ENCODE data around the gene IDH3G.

Gene IDH3G

DNA sequence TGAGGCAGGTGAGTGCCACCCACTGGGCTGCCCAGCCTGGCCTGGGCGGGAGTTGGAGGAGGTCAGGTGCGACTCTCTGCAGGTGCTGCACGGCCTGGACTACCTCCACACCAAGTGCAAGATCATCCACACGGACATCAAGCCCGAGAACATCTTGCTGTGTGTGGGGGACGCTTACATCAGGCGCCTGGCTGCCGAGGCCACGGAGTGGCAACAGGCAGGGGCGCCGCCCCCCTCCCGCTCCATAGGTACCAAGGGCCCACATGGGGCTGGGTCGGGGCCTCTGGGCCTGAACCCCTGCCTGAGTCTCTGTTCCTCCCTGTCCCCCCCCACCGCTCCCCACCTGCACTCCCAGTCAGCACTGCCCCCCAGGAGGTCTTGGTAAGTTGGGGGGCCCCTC, 11.3 kb downstream of the IDH3G start:
- Histone ChIP-seq H3K4me1 (ENCODE audit: insufficient read depth, low read length) (peaks cover 7% of the 10 kb centered on the region), H3K4me3 (ENCODE audit: low read depth in 1 of 2, low read length in 2 of 2) (no peak overlapping the region), H3K27ac (ENCODE audit: low read depth, low read length) (no peak overlapping the region), H3K36me3 (ENCODE audit: insufficient read depth, low read length) (peaks cover 9% of the 10 kb centered on the region), H3K27me3 (ENCODE audit: control insufficient read depth in 1 of 2, insufficient read depth in 2 of 2, low read length in 2 of 2) (peaks cover 0 to 23% of the 10 kb centered on the region in 2 donors), H3K9ac (ENCODE audit: low read length) (no peak overlapping the region), H3K9me3 (ENCODE audit: low read length) (no peaks in the 10 kb centered on the region)

DNA sequence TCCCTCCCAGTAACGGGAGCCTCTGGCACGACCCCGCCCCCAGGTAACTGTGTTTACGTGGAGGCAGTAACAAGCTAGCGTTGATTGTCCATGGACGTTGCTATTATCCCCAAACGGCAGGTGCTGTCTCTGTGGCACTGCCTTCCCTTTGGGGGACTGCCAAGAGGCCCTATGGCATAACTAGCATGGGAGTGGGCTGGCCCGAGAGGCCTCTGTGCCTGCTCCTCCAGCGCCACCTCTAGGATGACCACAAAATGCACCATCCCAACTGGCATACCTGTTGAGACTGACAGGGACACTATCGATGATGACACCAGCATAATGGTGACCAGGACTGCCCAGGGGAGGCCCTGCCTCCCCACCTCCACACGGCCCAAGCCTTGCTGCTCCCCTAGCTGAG, 11.9 kb downstream of the IDH3G start:
- Histone ChIP-seq H3K27me3 (ENCODE audit: control insufficient read depth in 1 of 2, insufficient read depth in 2 of 2, low read length in 2 of 2) (peaks cover 0 to 23% of the 10 kb centered on the region in 2 donors), H3K36me3 (ENCODE audit: insufficient read depth, low read length) (peaks cover 9% of the 10 kb centered on the region), H3K9ac (ENCODE audit: low read length) (no peak overlapping the region), H3K4me1 (ENCODE audit: insufficient read depth, low read length) (peaks cover 7% of the 10 kb centered on the region), H3K27ac (ENCODE audit: low read depth, low read length) (peak overlapping the region; percentile 63), H3K9me3 (ENCODE audit: low read length) (no peaks in the 10 kb centered on the region), H3K4me3 (ENCODE audit: low read depth in 1 of 2, low read length in 2 of 2) (no peak overlapping the region)

DNA sequence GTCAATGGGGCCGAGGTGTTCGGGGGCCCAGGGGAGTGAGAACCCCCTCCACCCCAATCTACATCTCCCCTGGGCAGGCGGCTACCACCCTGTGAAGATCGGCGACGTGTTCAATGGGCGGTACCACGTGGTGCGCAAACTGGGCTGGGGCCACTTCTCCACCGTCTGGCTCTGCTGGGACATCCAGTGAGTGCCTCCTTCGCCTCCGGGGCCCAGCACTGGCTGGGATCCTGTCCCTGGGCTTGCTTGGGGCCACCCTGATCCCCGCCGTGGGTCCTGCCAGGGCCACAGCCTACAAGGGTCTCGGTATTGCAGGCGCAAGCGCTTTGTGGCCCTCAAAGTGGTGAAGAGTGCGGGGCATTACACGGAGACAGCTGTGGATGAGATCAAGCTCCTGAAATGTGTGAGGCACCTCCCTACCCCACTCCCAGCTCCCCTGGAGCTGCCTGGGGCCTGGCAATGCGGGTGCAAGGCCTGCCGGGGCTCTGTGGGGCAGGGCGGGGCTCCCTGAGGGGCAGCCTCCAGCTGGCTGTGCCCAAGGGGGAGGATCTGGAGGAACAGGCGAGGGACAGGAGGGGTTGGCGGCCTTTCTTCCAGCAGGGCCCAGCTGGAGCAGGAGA, 12.6 kb downstream of the IDH3G start:
- peak overlapping the region in 1 of 2 donors; percentile 23 for H3K4me3 ChIP-seq (ENCODE audit: low read depth in 1 of 2, low read length in 2 of 2)
- H3K27ac ChIP-seq (ENCODE audit: low read depth, low read length) = peak overlapping the region; percentile 63
- H3K27me3 ChIP-seq (ENCODE audit: control insufficient read depth in 1 of 2, insufficient read depth in 2 of 2, low read length in 2 of 2) = peaks cover 0 to 18% of the 10 kb centered on the region in 2 donors
- peaks cover 9% of the 10 kb centered on the region for H3K36me3 ChIP-seq (ENCODE audit: insufficient read depth, low read length)
- no peak overlapping the region for H3K9ac ChIP-seq (ENCODE audit: low read length)
- H3K4me1 ChIP-seq (ENCODE audit: insufficient read depth, low read length) = peaks cover 7% of the 10 kb centered on the region
- no peaks in the 10 kb centered on the region for H3K9me3 ChIP-seq (ENCODE audit: low read length)

DNA sequence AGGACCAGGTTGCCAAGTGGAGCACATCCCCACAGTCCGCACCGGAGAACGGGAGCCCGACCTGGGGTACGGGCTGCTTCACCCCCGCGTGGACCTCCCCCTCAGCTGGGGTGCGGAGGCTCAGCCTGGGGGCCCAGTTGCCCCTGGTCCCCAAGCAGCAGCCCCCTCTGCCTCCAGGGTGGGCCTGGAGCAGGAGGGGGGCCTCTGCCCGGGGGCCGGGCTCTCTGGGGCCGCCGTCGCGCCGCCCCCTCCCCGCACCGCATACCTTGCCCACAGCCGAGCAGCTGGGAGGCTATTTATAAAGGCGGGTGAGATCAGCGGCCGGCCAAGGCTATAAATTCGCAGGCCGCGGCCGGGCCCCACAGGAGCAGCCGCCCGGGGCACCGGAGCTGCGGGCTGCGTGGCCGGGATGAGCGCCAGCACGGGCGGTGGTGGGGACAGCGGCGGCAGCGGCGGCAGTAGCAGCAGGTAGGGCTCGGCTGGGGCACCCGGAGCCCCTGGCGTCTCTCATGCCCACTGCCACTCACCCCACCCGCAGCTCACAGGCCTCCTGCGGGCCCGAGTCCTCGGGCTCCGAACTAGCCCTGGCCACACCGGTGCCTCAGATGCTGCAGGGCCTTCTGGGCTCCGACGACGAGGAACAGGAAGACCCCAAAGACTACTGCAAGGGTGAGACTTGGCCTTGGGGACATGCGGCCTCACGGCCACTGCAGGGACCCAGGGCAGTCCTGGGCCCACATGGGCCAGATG, 13.3 kb downstream of the IDH3G start, which contains the start of gene SRPK3:
Gene SRPK3 (plus strand): TSS at position 364 of the 750 bp plus-strand sequence. CDS start 46 bp downstream, at position 410.
- Histone ChIP-seq H3K36me3 (ENCODE audit: insufficient read depth, low read length) (peaks cover 2% of the 10 kb centered on the region), H3K27ac (ENCODE audit: low read depth, low read length) (peak within 1 kb of the TSS; percentile 63), H3K4me1 (ENCODE audit: insufficient read depth, low read length) (peaks cover 7% of the 10 kb centered on the region), H3K4me3 (ENCODE audit: low read depth in 1 of 2, low read length in 2 of 2) (peak within 1 kb of the TSS in 1 of 2 donors; percentile 23), H3K9me3 (ENCODE audit: low read length) (no peaks in the 10 kb centered on the region), H3K9ac (ENCODE audit: low read length) (no peak within 1 kb of the TSS), H3K27me3 (ENCODE audit: control insufficient read depth in 1 of 2, insufficient read depth in 2 of 2, low read length in 2 of 2) (peaks cover 0 to 15% of the 10 kb centered on the region in 2 donors)

DNA sequence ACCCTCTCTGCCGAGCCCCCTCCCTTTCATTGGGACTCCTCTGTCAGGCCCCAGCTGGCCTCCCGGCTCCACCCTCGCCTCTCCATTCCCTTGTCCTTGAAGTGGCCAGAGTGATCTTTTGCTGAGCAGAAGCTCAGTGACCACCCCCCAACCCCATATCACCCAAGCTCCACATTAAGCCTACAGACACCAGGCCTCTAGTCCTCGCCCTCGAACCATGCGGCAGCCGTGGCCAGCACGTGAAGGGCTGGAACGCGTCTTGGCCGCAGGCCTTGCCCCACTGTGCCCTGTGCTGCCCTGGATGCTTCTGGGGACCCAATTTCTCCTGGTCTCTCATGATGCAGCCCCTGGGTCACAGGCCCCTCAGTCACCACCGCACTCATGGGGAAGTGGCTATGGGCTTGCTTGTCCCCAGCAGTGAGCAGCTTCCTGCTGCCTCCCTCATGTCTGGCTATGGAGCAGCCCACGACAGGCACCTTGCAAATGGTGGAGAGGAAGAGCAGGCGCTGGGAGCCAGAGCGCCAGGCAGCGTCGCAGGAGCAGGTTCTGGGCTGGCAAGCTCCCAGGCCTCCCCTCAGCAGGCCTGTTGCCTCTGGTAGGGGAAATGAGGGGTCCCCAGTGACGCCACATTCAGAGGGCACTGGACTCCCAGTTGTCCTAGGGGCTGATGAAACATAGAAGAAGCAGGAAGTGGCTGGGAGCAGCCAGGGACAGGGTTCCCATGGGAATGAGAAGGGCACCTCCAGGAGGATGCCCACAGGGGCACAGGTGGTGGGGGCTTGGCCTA, 14.1 kb downstream of the IDH3G start:
- Histone ChIP-seq H3K9me3 (ENCODE audit: low read length) (no peaks in the 10 kb centered on the region), H3K27me3 (ENCODE audit: control insufficient read depth in 1 of 2, insufficient read depth in 2 of 2, low read length in 2 of 2) (peaks cover 0 to 10% of the 10 kb centered on the region in 2 donors), H3K27ac (ENCODE audit: low read depth, low read length) (peak overlapping the region; percentile 63), H3K36me3 (ENCODE audit: insufficient read depth, low read length) (no peaks in the 10 kb centered on the region), H3K4me3 (ENCODE audit: low read depth in 1 of 2, low read length in 2 of 2) (no peak overlapping the region), H3K9ac (ENCODE audit: low read length) (no peak overlapping the region), H3K4me1 (ENCODE audit: insufficient read depth, low read length) (peaks cover 7% of the 10 kb centered on the region)

DNA sequence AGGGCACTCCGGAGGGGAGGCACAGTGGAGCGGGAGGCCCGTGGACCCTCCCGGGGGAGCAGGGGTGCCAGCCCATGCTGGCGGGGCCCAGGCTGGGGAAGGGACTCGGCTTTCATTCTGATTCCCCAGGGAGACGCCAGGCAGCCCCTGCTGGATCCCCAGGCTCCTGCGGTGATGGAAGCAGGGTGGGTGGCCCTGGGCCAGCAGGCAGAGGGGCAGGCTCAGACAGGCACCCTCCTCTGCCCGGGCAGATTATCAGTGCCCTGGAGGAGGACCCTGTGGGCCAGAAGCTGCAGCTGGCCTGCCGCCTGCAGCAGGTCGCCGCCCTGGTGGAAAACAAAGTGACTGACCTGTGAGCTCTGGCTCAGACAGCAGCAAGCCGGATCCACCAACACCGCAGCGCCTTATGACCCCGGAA, 15.5 kb downstream of the IDH3G start:
- H3K27ac ChIP-seq (ENCODE audit: low read depth, low read length) = no peak overlapping the region
- peaks cover 0 to 10% of the 10 kb centered on the region in 2 donors for H3K27me3 ChIP-seq (ENCODE audit: control insufficient read depth in 1 of 2, insufficient read depth in 2 of 2, low read length in 2 of 2)
- H3K4me3 ChIP-seq (ENCODE audit: low read depth in 1 of 2, low read length in 2 of 2) = no peak overlapping the region
- H3K4me1 ChIP-seq (ENCODE audit: insufficient read depth, low read length) = peaks cover 7% of the 10 kb centered on the region
- no peaks in the 10 kb centered on the region for H3K36me3 ChIP-seq (ENCODE audit: insufficient read depth, low read length)
- H3K9me3 ChIP-seq (ENCODE audit: low read length) = no peaks in the 10 kb centered on the region
- H3K9ac ChIP-seq (ENCODE audit: low read length) = no peak overlapping the region

DNA sequence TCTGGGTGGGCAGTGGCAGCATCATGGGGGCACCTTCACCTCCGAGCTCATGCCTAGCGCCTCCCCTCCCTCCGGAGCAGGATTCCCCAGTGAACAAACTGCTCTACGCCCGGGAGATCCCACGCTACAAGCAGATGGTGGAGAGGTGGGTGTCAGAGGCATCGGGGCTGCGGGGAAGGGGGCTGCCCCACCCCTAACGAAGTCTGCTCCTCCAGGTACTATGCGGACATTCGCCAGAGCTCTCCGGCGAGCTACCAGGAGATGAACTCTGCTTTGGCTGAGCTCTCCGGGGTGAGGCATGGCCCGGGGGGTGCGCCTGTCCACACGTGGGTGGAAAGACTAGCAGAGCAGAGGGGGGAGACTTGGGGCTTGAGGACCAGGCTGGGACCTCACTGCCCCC, 16.0 kb downstream of the IDH3G start:
- no peaks in the 10 kb centered on the region for H3K9me3 ChIP-seq (ENCODE audit: low read length)
- no peak overlapping the region for H3K4me3 ChIP-seq (ENCODE audit: low read depth in 1 of 2, low read length in 2 of 2)
- H3K27me3 ChIP-seq (ENCODE audit: control insufficient read depth in 1 of 2, insufficient read depth in 2 of 2, low read length in 2 of 2) = peaks cover 0 to 10% of the 10 kb centered on the region in 2 donors
- no peaks in the 10 kb centered on the region for H3K36me3 ChIP-seq (ENCODE audit: insufficient read depth, low read length)
- H3K27ac ChIP-seq (ENCODE audit: low read depth, low read length) = no peak overlapping the region
- no peak overlapping the region for H3K9ac ChIP-seq (ENCODE audit: low read length)
- H3K4me1 ChIP-seq (ENCODE audit: insufficient read depth, low read length) = peaks cover 7% of the 10 kb centered on the region

DNA sequence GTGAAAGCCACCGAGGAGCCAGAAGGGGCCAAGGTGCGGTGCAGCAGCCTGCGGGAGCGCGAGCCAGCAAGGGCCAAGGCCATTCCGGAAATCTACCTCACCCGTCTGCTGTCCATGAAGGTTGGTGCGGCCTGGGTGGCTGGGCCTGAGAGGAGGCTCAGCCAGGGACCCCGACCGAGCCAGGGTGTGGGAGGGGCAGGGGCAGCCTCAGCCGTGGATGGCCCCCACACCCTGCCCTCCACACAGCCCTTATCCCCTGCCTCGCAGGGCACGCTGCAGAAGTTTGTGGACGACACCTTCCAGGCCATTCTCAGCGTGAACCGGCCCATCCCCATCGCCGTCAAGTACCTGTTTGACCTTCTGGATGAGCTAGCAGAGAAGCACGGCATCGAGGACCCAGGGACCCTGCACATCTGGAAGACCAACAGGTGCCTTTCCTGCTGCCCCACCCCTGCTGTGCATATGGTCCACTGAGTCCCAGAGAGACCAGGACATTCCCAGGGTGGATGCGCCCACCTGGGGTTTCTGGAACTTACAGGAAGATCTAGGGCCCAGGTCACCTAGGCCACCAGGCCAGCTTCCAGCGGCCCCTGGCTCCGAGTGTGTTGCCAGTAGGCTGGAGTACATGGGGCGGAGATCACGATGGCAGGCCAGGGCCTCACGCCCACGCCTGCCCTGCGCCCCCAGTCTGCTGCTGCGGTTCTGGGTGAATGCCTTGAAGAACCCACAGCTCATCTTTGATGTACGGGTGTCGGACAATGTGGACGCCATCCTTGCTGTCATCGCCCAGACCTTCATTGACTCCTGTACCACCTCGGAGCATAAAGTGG, 16.7 kb downstream of the IDH3G start:
- H3K4me1 ChIP-seq (ENCODE audit: insufficient read depth, low read length) = peaks cover 7% of the 10 kb centered on the region
- H3K27me3 ChIP-seq (ENCODE audit: control insufficient read depth in 1 of 2, insufficient read depth in 2 of 2, low read length in 2 of 2) = peaks cover 0 to 10% of the 10 kb centered on the region in 2 donors
- no peak overlapping the region for H3K4me3 ChIP-seq (ENCODE audit: low read depth in 1 of 2, low read length in 2 of 2)
- H3K9me3 ChIP-seq (ENCODE audit: low read length) = no peaks in the 10 kb centered on the region
- no peak overlapping the region for H3K27ac ChIP-seq (ENCODE audit: low read depth, low read length)
- H3K36me3 ChIP-seq (ENCODE audit: insufficient read depth, low read length) = no peaks in the 10 kb centered on the region
- H3K9ac ChIP-seq (ENCODE audit: low read length) = no peak overlapping the region

DNA sequence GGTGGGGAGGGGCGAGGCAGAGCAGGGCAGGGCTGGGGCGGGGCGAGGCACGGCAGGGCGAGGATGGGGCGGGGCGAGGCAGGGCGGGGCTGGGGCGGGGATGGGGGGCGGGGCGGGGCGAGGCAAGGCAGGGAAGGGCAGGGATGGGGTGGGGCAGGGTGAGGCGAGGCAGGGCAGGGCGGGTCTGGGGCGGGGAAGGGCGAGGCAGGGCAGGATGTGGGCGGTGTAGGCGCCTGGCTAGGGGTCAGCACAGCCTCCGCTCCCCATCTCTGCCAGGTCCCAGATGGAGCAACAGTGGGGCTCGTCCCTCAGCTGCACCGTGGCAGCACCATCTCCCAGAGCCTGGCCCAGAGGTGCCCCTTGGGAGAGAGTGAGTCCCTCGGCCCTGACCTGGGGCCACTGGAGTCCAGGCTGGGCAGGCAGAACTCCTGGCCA, 17.5 kb downstream of the IDH3G start:
- Histone ChIP-seq H3K36me3 (ENCODE audit: insufficient read depth, low read length) (no peaks in the 10 kb centered on the region), H3K27me3 (ENCODE audit: control insufficient read depth in 1 of 2, insufficient read depth in 2 of 2, low read length in 2 of 2) (peaks cover 0 to 12% of the 10 kb centered on the region in 2 donors)

DNA sequence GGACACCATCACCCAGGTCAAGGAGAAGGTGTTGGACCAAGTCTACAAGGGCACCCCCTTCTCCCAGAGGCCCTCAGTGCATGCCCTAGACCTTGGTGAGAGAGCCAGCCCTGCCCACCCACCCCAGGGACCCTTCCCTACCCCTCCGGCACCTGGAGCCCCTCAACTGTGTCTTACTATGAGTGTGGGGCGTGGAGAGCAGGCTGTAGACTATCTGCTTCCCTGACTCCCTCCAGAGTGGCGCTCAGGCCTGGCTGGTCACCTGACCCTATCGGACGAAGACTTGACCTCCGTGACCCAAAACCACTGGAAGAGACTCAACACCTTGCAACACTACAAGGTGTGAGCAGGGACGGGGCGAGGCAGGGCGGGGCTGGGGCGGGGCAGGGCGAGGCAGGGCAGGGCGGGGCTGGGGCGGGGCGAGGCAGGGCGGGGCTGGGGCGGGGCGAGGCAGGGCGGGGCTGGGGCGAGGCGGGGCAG, 18.0 kb downstream of the IDH3G start:
- H3K4me3 ChIP-seq (ENCODE audit: low read depth in 1 of 2, low read length in 2 of 2) = no peak overlapping the region
- no peak overlapping the region for H3K9ac ChIP-seq (ENCODE audit: low read length)
- no peak overlapping the region for H3K27ac ChIP-seq (ENCODE audit: low read depth, low read length)
- H3K4me1 ChIP-seq (ENCODE audit: insufficient read depth, low read length) = peaks cover 7% of the 10 kb centered on the region
- no peaks in the 10 kb centered on the region for H3K36me3 ChIP-seq (ENCODE audit: insufficient read depth, low read length)
- no peaks in the 10 kb centered on the region for H3K9me3 ChIP-seq (ENCODE audit: low read length)
- peaks cover 0 to 9% of the 10 kb centered on the region in 2 donors for H3K27me3 ChIP-seq (ENCODE audit: control insufficient read depth in 1 of 2, insufficient read depth in 2 of 2, low read length in 2 of 2)

More for the DNA sequence above, 17.5 kb downstream of the IDH3G start:
- Histone ChIP-seq H3K9ac (ENCODE audit: low read length) (no peak overlapping the region), H3K4me1 (ENCODE audit: insufficient read depth, low read length) (peaks cover 7% of the 10 kb centered on the region), H3K9me3 (ENCODE audit: low read length) (no peaks in the 10 kb centered on the region), H3K4me3 (ENCODE audit: low read depth in 1 of 2, low read length in 2 of 2) (no peak overlapping the region), H3K27ac (ENCODE audit: low read depth, low read length) (no peak overlapping the region)
